K562 (cell line): ENCODE results near the gene CCDC187. TPM values are rescaled to one million over a fixed set of nuclear protein-coding genes. Genes with fewer than 3 reads are reported as not detected.

ENCODE experiments used
- CREM ChIP-seq: IDR thresholded peaks from 2 replicates; pipeline ENCODE4 v1.6.1; 2014; ENCODE audit warnings: antibody characterized with exemption, low read depth
- DMBX1 ChIP-seq: fragments of 250-450 bp; sonication (Bioruptor Pico); IDR thresholded peaks from 2 replicates; pipeline ENCODE4 v1.8.0; 2022; ENCODE audit warnings: inconsistent platforms, mild to moderate bottlenecking, moderate library complexity, borderline replicate concordance
- FOSL1 ChIP-seq: fragments of 200-800 bp; sonication (Bioruptor generic); conservative IDR thresholded peaks from 2 replicates; pipeline ENCODE4 v1.6.1; 2016; ENCODE audit warnings: missing genetic modification characterization, missing compliant biosample characterization
- FOXP1 ChIP-seq: sonication (generic); formaldehyde crosslinking; IDR thresholded peaks from 2 replicates; pipeline ENCODE4 v1.8.0; 2022; ENCODE audit warnings: mild to moderate bottlenecking, missing genetic modification reagents
- MAZ ChIP-seq, 2 experiments: fragments of 450-650 bp in 1 of 2; sonication (generic) in 1 of 2; formaldehyde crosslinking; IDR thresholded peaks in 1 of 2; conservative IDR thresholded peaks in 1 of 2; 2 replicates each; pipeline versions ENCODE4 v1.4.0 to v1.5.0; 2020; ENCODE audit warnings: mild to moderate bottlenecking in 1 of 2, missing genetic modification reagents in 1 of 2
- MYNN ChIP-seq, 2 experiments: sonication (generic); formaldehyde crosslinking in 1 of 2; IDR thresholded peaks; 2 replicates each; pipeline versions ENCODE4 v1.5.0 to v1.6.1; 2016 to 2020; ENCODE audit warnings: antibody characterized with exemption in 1 of 2, missing genetic modification reagents in 1 of 2
- NFRKB ChIP-seq: fragments of 450-650 bp; IDR thresholded peaks from 2 replicates; pipeline ENCODE4 v1.6.1; 2016; ENCODE audit warnings: low read depth
- SAFB2 ChIP-seq: fragments of 200-400 bp; formaldehyde crosslinking; IDR thresholded peaks from 2 replicates; pipeline ENCODE4 v1.6.1; 2018; ENCODE audit warnings: borderline replicate concordance, low read length, low read depth, moderate library complexity; ENCODE audit not compliant: severe bottlenecking
- SMC3 ChIP-seq: conservative IDR thresholded peaks from 2 replicates; pipeline ENCODE4 v1.6.1; 2011; ENCODE audit warnings: low read depth, low read length, improper control_type of control experiment; ENCODE audit not compliant: insufficient read depth
- TEAD1 ChIP-seq, 2 experiments: fragments of 450-650 bp in 1 of 2; sonication (generic) in 1 of 2; formaldehyde crosslinking; IDR thresholded peaks; 2 replicates each; pipeline versions ENCODE4 v1.4.0 to v1.8.0; 2020 to 2022; ENCODE audit warnings: mild to moderate bottlenecking in 2 of 2, missing genetic modification reagents in 1 of 2
- ZNF75A ChIP-seq: fragments of 450-650 bp; formaldehyde crosslinking; IDR thresholded peaks from 2 replicates; pipeline ENCODE4 v1.4.0; 2020; ENCODE audit warnings: mild to moderate bottlenecking
- polyA plus RNA-seq, 8 experiments: library from polyadenylated mRNA; depleted of rRNA in 4 of 8; stranded (reverse) in 5 of 8; unstranded in 3 of 8; fragments of >200 nt; fragmentation: Nextera tagmentation in 2 of 8; fragmentation: Illumina TruSeq in 1 of 8; extraction: Ambion mirVana in 2 of 8; extraction: Trizol in 1 of 8; gene quantifications; 2 replicates each; pipeline versions ENCODE4 v1.2.1 to v1.2.3, GENCODE V29; 2011 to 2014; ENCODE audit warnings: inconsistent platforms in 1 of 8, missing spikeins in 1 of 8
- total RNA-seq, 7 experiments: library from RNA; depleted of rRNA in 6 of 7; stranded (reverse); fragments of >200 nt in 6 of 7; fragmentation: Illumina TruSeq in 2 of 7; extraction: Trizol in 2 of 7; gene quantifications; 2 replicates each; pipeline versions ENCODE4 v1.2.1 to v1.2.3, GENCODE V29; 2011 to 2021; ENCODE audit warnings: low replicate concordance in 1 of 7
- TF ChIP-seq, protein P1 (sequence below), 2 experiments: fragments of 450-650 bp; formaldehyde crosslinking in 1 of 2; IDR thresholded peaks; 2 replicates each; pipeline versions ENCODE4 v1.4.0 to v1.6.1; 2014 to 2020; ENCODE audit warnings: mild to moderate bottlenecking in 2 of 2, borderline replicate concordance in 1 of 2, low read depth in 1 of 2
- TF ChIP-seq, protein P2 (sequence below): fragments of 450-650 bp; formaldehyde crosslinking; IDR thresholded peaks from 2 replicates; pipeline ENCODE4 v1.4.0; 2020; ENCODE audit warnings: mild to moderate bottlenecking, moderate library complexity
- TF ChIP-seq, protein P3 (sequence below): fragments of 450-650 bp; formaldehyde crosslinking; IDR thresholded peaks from 2 replicates; pipeline ENCODE4 v1.4.0; 2022; ENCODE audit warnings: missing genetic modification characterization

CCDC187 gene
- total and polyA plus RNA-seq, 9 of the 15 experiments (the other 6 are each of a cell fraction or from before 2014, with no cell fraction given), result not detected

- TF ChIP-seq ZNF75A (CRISPR knock-in tag), result no peak
- TF ChIP-seq SMC3, result peak; percentile 84
- no peak for TF ChIP-seq FOSL1 (tag)
- TF ChIP-seq MAZ (CRISPR knock-in tag; conservative IDR thresholded peaks at IDR 0.05 in 1 of 2, IDR thresholded peaks at IDR 0.05 in 1 of 2), result peak; percentile 42 to 44; a peak in 2 of 4 replicates
- no peak for TF ChIP-seq SAFB2
- TF ChIP-seq CREM, result peak; percentile 30; the same call in 1 of the 2 replicates
- TF ChIP-seq, protein P1, sequence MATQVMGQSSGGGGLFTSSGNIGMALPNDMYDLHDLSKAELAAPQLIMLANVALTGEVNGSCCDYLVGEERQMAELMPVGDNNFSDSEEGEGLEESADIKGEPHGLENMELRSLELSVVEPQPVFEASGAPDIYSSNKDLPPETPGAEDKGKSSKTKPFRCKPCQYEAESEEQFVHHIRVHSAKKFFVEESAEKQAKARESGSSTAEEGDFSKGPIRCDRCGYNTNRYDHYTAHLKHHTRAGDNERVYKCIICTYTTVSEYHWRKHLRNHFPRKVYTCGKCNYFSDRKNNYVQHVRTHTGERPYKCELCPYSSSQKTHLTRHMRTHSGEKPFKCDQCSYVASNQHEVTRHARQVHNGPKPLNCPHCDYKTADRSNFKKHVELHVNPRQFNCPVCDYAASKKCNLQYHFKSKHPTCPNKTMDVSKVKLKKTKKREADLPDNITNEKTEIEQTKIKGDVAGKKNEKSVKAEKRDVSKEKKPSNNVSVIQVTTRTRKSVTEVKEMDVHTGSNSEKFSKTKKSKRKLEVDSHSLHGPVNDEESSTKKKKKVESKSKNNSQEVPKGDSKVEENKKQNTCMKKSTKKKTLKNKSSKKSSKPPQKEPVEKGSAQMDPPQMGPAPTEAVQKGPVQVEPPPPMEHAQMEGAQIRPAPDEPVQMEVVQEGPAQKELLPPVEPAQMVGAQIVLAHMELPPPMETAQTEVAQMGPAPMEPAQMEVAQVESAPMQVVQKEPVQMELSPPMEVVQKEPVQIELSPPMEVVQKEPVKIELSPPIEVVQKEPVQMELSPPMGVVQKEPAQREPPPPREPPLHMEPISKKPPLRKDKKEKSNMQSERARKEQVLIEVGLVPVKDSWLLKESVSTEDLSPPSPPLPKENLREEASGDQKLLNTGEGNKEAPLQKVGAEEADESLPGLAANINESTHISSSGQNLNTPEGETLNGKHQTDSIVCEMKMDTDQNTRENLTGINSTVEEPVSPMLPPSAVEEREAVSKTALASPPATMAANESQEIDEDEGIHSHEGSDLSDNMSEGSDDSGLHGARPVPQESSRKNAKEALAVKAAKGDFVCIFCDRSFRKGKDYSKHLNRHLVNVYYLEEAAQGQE (IDR thresholded peaks at IDR 0.05; ENCODE audit: borderline replicate concordance), result peak; percentile 84
- TF ChIP-seq, protein P1 (CRISPR knock-in tag; IDR thresholded peaks at IDR 0.05; ENCODE audit: low read depth), result no peak
- TF ChIP-seq, protein P2, sequence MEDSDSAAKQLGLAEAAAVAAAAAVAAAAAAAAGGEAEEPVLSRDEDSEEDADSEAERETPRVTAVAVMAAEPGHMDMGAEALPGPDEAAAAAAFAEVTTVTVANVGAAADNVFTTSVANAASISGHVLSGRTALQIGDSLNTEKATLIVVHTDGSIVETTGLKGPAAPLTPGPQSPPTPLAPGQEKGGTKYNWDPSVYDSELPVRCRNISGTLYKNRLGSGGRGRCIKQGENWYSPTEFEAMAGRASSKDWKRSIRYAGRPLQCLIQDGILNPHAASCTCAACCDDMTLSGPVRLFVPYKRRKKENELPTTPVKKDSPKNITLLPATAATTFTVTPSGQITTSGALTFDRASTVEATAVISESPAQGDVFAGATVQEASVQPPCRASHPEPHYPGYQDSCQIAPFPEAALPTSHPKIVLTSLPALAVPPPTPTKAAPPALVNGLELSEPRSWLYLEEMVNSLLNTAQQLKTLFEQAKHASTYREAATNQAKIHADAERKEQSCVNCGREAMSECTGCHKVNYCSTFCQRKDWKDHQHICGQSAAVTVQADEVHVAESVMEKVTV (CRISPR knock-in tag), result peak; percentile 73
- peak; percentile 53; the same call in 1 of the 2 replicates for TF ChIP-seq MYNN (IDR thresholded peaks at IDR 0.05)
- TF ChIP-seq MYNN (CRISPR knock-in tag; IDR thresholded peaks at IDR 0.05), result no peak
- TF ChIP-seq DMBX1, result no peak
- no peak for TF ChIP-seq NFRKB
- TF ChIP-seq TEAD1 (CRISPR knock-in tag; IDR thresholded peaks at IDR 0.05), result no peak
- TF ChIP-seq FOXP1 (CRISPR knock-in tag), result no peak
- TF ChIP-seq, protein P3, sequence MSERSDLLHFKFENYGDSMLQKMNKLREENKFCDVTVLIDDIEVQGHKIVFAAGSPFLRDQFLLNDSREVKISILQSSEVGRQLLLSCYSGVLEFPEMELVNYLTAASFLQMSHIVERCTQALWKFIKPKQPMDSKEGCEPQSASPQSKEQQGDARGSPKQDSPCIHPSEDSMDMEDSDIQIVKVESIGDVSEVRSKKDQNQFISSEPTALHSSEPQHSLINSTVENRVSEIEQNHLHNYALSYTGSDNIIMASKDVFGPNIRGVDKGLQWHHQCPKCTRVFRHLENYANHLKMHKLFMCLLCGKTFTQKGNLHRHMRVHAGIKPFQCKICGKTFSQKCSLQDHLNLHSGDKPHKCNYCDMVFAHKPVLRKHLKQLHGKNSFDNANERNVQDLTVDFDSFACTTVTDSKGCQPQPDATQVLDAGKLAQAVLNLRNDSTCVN (CRISPR knock-in tag), result 0 out of 2 replicates have a peak, but pooled peaks have one; percentile 49
These were observed 20.3 kb downstream of the CCDC187 start (continued) for GRCh38 chr9:136283291-136284235.
